NCI-H1092 treated with DMSO at 0.1 percent for 48 hours (cell line): Measurements from ENCODE around the gene CEP72.
"Not testable (repeated sequence)": the region's sequence is repeated elsewhere in the genome, so short reads cannot be mapped to it uniquely, and the experiment has no call there.

ENCODE experiments used
- DNase-seq: peaks from one replicate; lab custom pipeline; 2025; lab: John Stamatoyannopoulos, UW

CEP72 gene

DNA sequence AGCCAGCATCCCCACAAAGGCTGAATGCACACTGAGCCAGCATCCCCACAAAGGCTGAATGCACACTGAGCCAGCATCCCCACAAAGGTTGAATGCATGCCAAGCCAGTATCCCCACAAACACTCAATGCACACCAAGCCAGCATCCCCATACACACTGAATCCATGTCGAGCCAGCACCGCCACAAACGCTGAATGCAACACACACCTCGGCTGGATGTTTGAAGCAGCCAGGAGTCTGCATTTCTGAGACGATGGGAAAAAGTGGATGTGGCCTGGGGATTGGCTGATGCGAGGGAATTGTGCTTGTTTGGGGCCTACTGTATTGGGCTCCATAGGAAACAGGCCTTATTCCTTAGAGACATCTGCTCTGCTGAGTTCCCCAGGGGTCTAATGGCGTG, 30.9 kb upstream of the CEP72 start:
- DNase-seq: no peak

GRCh38 chr5:581941-582340, 30.2 kb upstream of the CEP72 start:
- no peak for DNase-seq

- not testable (repeated sequence) for DNase-seq
Measured at GRCh38 chr5:582445-582844, 29.7 kb upstream of the CEP72 start.

DNA sequence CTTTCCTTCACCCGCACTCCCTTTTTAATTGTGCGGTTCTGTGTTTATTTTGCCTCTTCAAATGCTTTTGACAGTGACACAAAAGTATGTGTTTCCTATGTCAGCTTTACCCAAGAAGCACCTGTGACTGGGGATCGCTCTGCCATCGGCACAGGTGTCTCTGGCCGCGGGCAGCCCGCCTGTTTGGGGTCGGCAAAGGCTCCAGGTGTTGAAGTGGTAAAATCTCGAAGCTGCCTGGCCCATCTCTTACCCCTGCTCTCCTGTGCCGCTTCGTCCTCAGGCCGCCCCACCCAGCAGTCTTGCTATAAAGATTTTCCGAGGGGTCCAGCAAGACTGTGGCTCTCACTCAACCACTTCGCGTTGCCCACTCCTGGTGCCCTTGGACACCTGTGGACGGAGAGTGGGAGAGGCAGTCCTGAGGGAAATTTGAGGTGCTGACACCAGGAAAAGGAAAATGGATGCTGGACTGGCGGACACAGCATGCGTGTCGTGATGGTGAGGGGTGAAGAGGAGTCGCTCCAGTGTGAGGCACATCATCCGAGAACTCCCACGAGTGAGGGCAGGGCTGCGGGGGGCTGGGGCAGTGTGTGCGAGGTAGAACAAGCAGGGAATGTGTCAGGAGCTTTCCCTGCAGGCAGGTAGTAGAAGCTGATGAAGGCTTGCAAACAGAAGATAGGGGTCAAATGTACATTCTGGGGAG, 29.1 kb upstream of the CEP72 start:
- no peak for DNase-seq

GRCh38 chr5:583645-584044, 28.5 kb upstream of the CEP72 start:
- DNase-seq: no peak

- no peak for DNase-seq
Measured at GRCh38 chr5:584216-584615, 27.9 kb upstream of the CEP72 start.

GRCh38 chr5:584846-585245, 27.3 kb upstream of the CEP72 start:
- no peak for DNase-seq

DNA sequence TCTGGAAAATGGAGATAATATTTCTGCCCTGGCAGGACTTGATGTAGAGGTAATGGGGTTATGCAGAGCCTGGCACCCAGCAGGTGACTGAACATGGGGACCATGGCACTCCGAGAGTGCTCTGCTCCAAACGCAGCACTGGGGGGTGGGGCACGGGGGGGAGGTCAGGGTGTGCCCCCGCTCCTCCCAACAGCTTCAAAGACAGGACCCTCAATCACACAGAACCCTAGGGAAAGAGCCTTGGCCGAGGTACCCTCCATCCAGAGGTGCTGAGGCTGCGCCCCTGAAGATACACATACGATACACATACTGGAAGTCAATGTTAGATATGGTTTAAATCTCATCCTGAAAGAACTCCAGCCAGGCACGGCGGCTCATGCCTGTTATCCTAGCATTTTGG, 26.6 kb upstream of the CEP72 start:
- DNase-seq: no peak

GRCh38 chr5:585962-586628, 26.0 kb upstream of the CEP72 start:
- no peak for DNase-seq

GRCh38 chr5:586751-587285, 25.3 kb upstream of the CEP72 start:
- DNase-seq: no peak

DNA sequence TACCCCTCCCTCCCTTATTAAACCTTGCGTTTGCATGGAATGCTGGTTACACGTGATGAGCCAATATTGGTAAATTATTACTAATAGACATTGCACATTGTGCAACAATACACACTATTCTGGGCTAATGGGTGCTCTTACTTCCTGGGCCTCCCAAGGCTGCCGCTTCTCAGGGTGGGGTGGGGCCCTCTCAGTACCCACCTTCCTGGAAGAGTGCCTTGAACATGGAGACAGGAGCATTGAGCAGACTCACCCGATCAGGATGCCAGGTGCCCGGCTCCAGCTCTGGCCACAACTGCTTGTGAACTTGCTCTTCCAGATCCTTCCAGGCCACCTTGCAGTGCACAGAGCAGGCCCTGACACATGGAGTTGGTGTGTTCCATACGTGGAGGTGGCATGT, 24.7 kb upstream of the CEP72 start:
- no peak for DNase-seq

- no peak for DNase-seq
Measured at GRCh38 chr5:588406-588995, 23.6 kb upstream of the CEP72 start.

GRCh38 chr5:589173-589572, 23.0 kb upstream of the CEP72 start:
- no peak for DNase-seq

DNA sequence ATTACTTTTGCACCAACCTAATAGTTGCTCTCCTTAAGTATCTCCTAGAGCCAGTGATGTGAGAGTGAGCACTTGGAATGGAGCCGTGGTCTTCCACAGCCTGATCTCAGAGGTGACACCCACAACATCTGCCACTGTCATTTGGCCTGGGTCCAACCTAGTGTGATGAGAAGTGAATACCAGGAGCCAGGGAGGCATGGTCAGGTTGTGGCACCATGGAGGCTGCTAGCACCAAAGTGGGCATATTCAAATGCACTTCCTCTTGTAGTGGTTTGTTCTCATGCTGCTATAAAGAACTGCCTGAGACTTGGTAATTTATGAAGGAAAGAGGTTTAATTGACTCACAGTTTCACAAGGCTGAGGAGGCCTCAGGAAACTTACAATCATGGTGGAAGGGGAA, 22.6 kb upstream of the CEP72 start:
- no peak for DNase-seq

DNA sequence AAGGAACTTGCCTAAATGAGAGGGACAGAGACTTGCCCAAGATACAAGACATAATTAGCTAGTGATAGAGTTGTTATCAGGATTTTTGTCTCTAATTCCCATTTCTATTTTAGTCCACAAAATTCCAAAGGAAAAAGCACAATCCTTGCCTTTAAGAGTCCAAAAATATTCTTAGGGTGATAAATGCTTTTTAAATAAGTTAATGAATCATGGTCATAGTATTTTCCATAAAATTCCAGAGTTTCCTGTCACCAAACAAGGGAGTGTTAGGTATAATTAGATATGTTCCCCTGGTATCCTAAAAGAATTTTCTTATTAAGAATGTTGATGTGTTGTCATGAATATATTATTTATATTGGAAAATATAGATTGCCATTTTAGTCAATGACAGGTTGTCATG, 21.8 kb upstream of the CEP72 start:
- no peak for DNase-seq

- DNase-seq: peak; percentile 63
Measured at GRCh38 chr5:591746-592145, 20.4 kb upstream of the CEP72 start.

DNA sequence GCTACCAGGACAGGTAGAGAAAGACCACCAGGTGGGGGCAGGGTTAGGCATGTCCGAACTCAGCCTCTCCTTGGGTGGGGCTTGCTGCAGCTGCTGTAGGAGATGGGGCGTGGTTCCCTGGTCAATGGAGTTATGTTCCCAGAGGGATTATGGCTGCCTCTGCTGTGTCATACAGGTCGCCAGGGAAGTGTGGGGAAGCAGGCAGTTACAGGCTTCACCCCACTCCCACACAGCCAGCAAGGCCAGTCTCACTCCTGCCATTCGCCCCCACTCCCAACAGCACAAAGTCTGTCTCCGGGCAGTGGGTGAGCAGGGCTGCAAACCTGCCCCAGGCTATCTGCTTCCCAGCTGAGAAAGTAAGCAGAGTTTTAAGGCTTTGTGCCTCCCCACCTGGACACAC, 20.0 kb upstream of the CEP72 start:
- no peak for DNase-seq

- DNase-seq: no peak
Measured at GRCh38 chr5:593511-593910, 18.6 kb upstream of the CEP72 start.

GRCh38 chr5:594226-594860, 17.8 kb upstream of the CEP72 start:
- no peak for DNase-seq

DNA sequence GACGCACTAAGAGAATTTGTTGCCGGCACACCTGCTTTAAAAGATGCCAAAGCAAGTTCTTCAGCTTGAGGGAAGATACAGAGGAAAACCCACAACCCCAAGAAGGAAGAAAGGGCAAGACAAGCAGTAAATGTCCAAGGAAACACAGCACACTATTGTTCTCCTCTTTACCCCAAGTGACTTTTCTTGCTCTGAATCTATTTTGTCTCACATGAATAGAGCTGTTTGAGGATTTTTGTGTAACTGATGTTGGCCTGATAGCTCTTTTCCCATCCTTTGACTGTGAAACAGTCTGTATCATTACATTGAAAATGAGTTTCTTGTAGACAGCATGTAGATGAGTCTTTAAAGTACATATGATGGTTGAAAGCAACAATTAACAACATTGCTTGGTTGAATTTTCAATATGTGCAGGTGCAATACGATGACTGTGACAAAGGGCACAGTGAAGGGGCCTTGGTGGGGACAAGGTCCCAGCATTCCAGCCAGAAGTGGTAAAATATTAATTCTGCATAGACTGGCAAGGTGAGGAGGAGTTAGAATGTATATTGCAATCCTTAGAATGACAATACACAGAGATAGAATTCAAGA, 16.8 kb upstream of the CEP72 start:
- no peak for DNase-seq

GRCh38 chr5:597871-598563, 14.1 kb upstream of the CEP72 start:
- no peak for DNase-seq

DNA sequence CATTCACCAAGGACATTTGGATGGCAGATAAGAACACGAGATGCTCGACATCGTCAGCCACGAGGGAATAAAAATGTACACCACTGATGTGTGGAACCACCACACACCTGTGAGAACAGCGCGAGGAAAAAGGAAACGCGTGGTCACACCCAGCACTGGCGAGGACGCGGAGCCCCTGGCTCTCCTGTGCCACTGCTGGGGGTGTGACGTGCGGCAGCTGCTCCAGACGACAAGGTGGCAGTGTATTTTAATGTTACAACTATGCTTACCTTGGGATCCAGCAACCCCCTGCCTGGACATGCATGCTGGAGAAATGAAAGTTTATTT, 13.6 kb upstream of the CEP72 start:
- DNase-seq: no peak
